H1 (cell line): ENCODE measurements around the gene PLBD1. TPM values are rescaled to one million over a fixed set of nuclear protein-coding genes. Genes with fewer than 3 reads are reported as not detected.

ENCODE experiments used
- CTCF ChIA-PET: fragments of 300-600 bp; sonication (Branson Sonifier 250); formaldehyde crosslinking; loops from one replicate; lab custom pipeline; 2021; ENCODE audit not compliant: partially characterized antibody; lab: Charles Lee
- POLR2A ChIA-PET: fragments of 300-600 bp; sonication (Branson Sonifier 250); formaldehyde crosslinking; loops from one replicate; lab custom pipeline; 2021; ENCODE audit warnings: inconsistent platforms; ENCODE audit not compliant: partially characterized antibody; lab: Charles Lee
- DNase-seq, 2 experiments: peaks; one replicate each; pipeline versions ENCODE4 v3.0.0 to v3.0.0-alpha.2; 2010 to 2022; ENCODE audit warnings: low spot score in 2 of 2, low read depth in 1 of 2, mixed read lengths in 1 of 2
- FAIRE-seq: peaks from 2 replicates; lab custom pipeline; 2011; peaks lifted over from hg19 to GRCh38; lab: Jason Lieb, UNC
- H2AFZ ChIP-seq: 2 replicates; pipeline ENCODE4 v1.8.1; 2012; ENCODE audit warnings: low read length, inconsistent platforms
- H2AK5ac ChIP-seq: 2 replicates; pipeline ENCODE4 v1.6.1; 2013; ENCODE audit warnings: low read depth, low read length
- H2BK120ac ChIP-seq: replicated peaks from 2 replicates; pipeline ENCODE3; 2013; ENCODE audit warnings: low read depth, low read length, inconsistent platforms
- H2BK12ac ChIP-seq: 2 replicates; pipeline ENCODE4 v1.6.1; 2013; ENCODE audit warnings: low read depth, low read length
- H2BK15ac ChIP-seq: 2 replicates; pipeline ENCODE4 v1.6.1; 2013; ENCODE audit warnings: low read length
- H2BK20ac ChIP-seq: 2 replicates; pipeline ENCODE4 v1.6.1; 2013; ENCODE audit warnings: low read length
- H2BK5ac ChIP-seq: 2 replicates; pipeline ENCODE4 v1.6.1; 2013; ENCODE audit warnings: low read depth, low read length
- H3K14ac ChIP-seq: 2 replicates; pipeline ENCODE4 v1.6.1; 2013; ENCODE audit warnings: inconsistent platforms; ENCODE audit not compliant: insufficient read length
- H3K18ac ChIP-seq: 2 replicates; pipeline ENCODE4 v1.6.1; 2013; ENCODE audit warnings: low read length; ENCODE audit errors: extremely low read depth
- H3K23ac ChIP-seq: 2 replicates; pipeline ENCODE4 v1.6.1; 2013; ENCODE audit warnings: inconsistent platforms; ENCODE audit not compliant: insufficient read length
- H3K23me2 ChIP-seq: 2 replicates; pipeline ENCODE4 v1.6.1; 2013; ENCODE audit warnings: low read depth, low read length
- H3K27ac ChIP-seq: 2 replicates; pipeline ENCODE4 v1.6.1; 2011; ENCODE audit warnings: low read depth, low read length, inconsistent platforms
- H3K27me3 ChIP-seq, 4 experiments: replicated peaks in 1 of 4; 1 replicate in 1 of 4; 2 replicates in 3 of 4; pipeline versions ENCODE4 v1.6.1 to v1.8.1; 2011 to 2013; ENCODE audit warnings: low read length in 3 of 4, mild to moderate bottlenecking in 3 of 4, inconsistent platforms in 2 of 4, mixed read lengths in 2 of 4, moderate library complexity in 1 of 4; ENCODE audit not compliant: control insufficient read depth in 3 of 4, insufficient read depth in 3 of 4; ENCODE audit errors: extremely low read depth in 1 of 4
- H3K36me3 ChIP-seq, 4 experiments: 2 replicates each; pipeline versions ENCODE4 v1.6.1 to v1.8.1; 2011 to 2013; ENCODE audit warnings: mild to moderate bottlenecking in 4 of 4, low read length in 3 of 4, moderate library complexity in 2 of 4, control low read depth in 1 of 4, inconsistent platforms in 1 of 4; ENCODE audit not compliant: insufficient read depth in 4 of 4, control insufficient read depth in 2 of 4
- H3K4ac ChIP-seq: replicated peaks from 2 replicates; pipeline ENCODE3; 2013; ENCODE audit warnings: low read length, low read depth, mixed read lengths, inconsistent platforms; ENCODE audit not compliant: insufficient read length
- H3K4me1 ChIP-seq, 4 experiments: replicated peaks in 1 of 4; 1 replicate in 1 of 4; 2 replicates in 3 of 4; pipeline versions ENCODE4 v1.6.1 to v1.8.1; 2011 to 2013; ENCODE audit warnings: low read length in 3 of 4, inconsistent platforms in 2 of 4, mixed read lengths in 1 of 4; ENCODE audit not compliant: insufficient read depth in 4 of 4, control insufficient read depth in 3 of 4
- H3K4me2 ChIP-seq, 2 experiments: 2 replicates each; pipeline versions ENCODE4 v1.6.1 to v1.8.1; 2011 to 2013; ENCODE audit warnings: low read depth in 2 of 2, low read length in 2 of 2, control low read depth in 1 of 2, inconsistent platforms in 1 of 2, mild to moderate bottlenecking in 1 of 2; ENCODE audit not compliant: insufficient read depth in 1 of 2
- H3K4me3 ChIP-seq, 4 experiments: fragments of 200-600, 300-600 bp in 1 of 4; sonication (generic), shearing (Covaris generic), sonication (Bioruptor Twin) in 1 of 4; 2 replicates each; pipeline versions ENCODE4 v1.5.1 to v1.8.1; 2011 to 2016; ENCODE audit warnings: low read length in 4 of 4, low read depth in 3 of 4, control low read depth in 2 of 4, inconsistent platforms in 2 of 4, mild to moderate bottlenecking in 2 of 4, mixed read lengths in 1 of 4, moderate library complexity in 1 of 4; ENCODE audit not compliant: insufficient read depth in 2 of 4; ENCODE audit errors: extremely low read depth in 1 of 4
- H3K56ac ChIP-seq: replicated peaks from 2 replicates; pipeline ENCODE3; 2013; ENCODE audit warnings: low read depth, mild to moderate bottlenecking, mixed read lengths, low read length, inconsistent platforms; ENCODE audit not compliant: insufficient read length
- H3K79me1 ChIP-seq: 2 replicates; pipeline ENCODE4 v1.6.1; 2013; ENCODE audit warnings: low read depth, low read length, control low read depth
- H3K79me2 ChIP-seq, 2 experiments: 2 replicates each; pipeline versions ENCODE4 v1.6.1 to v1.8.1; 2012 to 2013; ENCODE audit warnings: low read length in 2 of 2, mild to moderate bottlenecking in 2 of 2, inconsistent platforms in 1 of 2; ENCODE audit not compliant: insufficient read depth in 2 of 2, control insufficient read depth in 1 of 2
- H3K9ac ChIP-seq, 4 experiments: replicated peaks in 1 of 4; 1 replicate in 1 of 4; 2 replicates in 3 of 4; pipeline versions ENCODE4 v1.6.1 to v1.8.1; 2011 to 2013; ENCODE audit warnings: low read depth in 3 of 4, low read length in 3 of 4, control low read depth in 2 of 4, mild to moderate bottlenecking in 2 of 4, moderate library complexity in 2 of 4, inconsistent platforms in 1 of 4; ENCODE audit errors: extremely low read depth in 1 of 4
- H3K9me3 ChIP-seq, 2 experiments: 2 replicates each; pipeline versions ENCODE4 v1.6.1 to v1.8.1; 2012 to 2013; ENCODE audit warnings: mild to moderate bottlenecking in 2 of 2, moderate library complexity in 2 of 2, control low read depth in 1 of 2, inconsistent platforms in 1 of 2, low read depth in 1 of 2, low read length in 1 of 2, mixed read lengths in 1 of 2; ENCODE audit not compliant: insufficient read depth in 2 of 2
- H4K20me1 ChIP-seq, 2 experiments: replicated peaks in 1 of 2; 2 replicates each; pipeline versions ENCODE3 to v1.8.1; 2011 to 2013; ENCODE audit warnings: inconsistent platforms in 2 of 2, low read length in 2 of 2, mild to moderate bottlenecking in 1 of 2; ENCODE audit not compliant: insufficient read depth in 2 of 2, control insufficient read depth in 1 of 2
- H4K5ac ChIP-seq: 2 replicates; pipeline ENCODE4 v1.6.1; 2013; ENCODE audit warnings: low read length, low read depth, mixed read lengths, inconsistent platforms; ENCODE audit not compliant: insufficient read length
- H4K8ac ChIP-seq: 2 replicates; pipeline ENCODE4 v1.8.0; 2013; ENCODE audit warnings: mild to moderate bottlenecking, moderate library complexity, low read length, inconsistent platforms; ENCODE audit not compliant: insufficient read depth; ENCODE audit errors: extremely low read depth
- H4K91ac ChIP-seq: replicated peaks from 2 replicates; pipeline ENCODE3; 2013; ENCODE audit warnings: low read length, mixed read lengths, inconsistent platforms; ENCODE audit not compliant: insufficient read length
- BCL11A ChIP-seq, 2 experiments: IDR thresholded peaks; one replicate each; pipeline ENCODE4 v1.6.1; 2011; ENCODE audit warnings: low read depth in 2 of 2, low read length in 2 of 2, mild to moderate bottlenecking in 2 of 2
- BRCA1 ChIP-seq: IDR thresholded peaks from 2 replicates; pipeline ENCODE4 v1.6.1; 2012; ENCODE audit warnings: low read depth, low read length, improper control_type of control experiment
- CBX5 ChIP-seq: fragments of 300-800, 300-1000 bp; sonication (generic); IDR thresholded peaks from 2 replicates; pipeline ENCODE4 v1.7.1; 2016; ENCODE audit warnings: antibody characterized with exemption, low read length, low read depth
- CREB1 ChIP-seq: IDR thresholded peaks from 2 replicates; pipeline ENCODE4 v1.6.1; 2012; ENCODE audit warnings: inconsistent platforms
- RBBP5 ChIP-seq: IDR thresholded peaks from 2 replicates; pipeline ENCODE4 v1.7.1; 2012; ENCODE audit warnings: low read depth, mild to moderate bottlenecking, inconsistent platforms, low read length, moderate library complexity, borderline replicate concordance
- RFX5 ChIP-seq: IDR thresholded peaks from 2 replicates; pipeline ENCODE4 v1.6.1; 2011; ENCODE audit warnings: low read depth, low read length, improper control_type of control experiment, borderline replicate concordance
- SRF ChIP-seq: IDR thresholded peaks from 2 replicates; pipeline ENCODE4 v1.6.1; 2011; ENCODE audit warnings: mild to moderate bottlenecking, low read depth, low read length, moderate library complexity
- TCF12 ChIP-seq: IDR thresholded peaks from 2 replicates; pipeline ENCODE4 v1.6.1; 2011; ENCODE audit warnings: low read depth, mild to moderate bottlenecking, low read length
- WGBS, 2 experiments: shearing (Covaris generic) in 1 of 2; methylation state at CpG; one replicate each; pipeline versions ENCODE4 v1.1.6 to v1.1.7; 2013 to 2015; ENCODE audit warnings: low lambda C conversion rate in 2 of 2, mixed read lengths in 2 of 2, inconsistent platforms in 1 of 2, low coverage in 1 of 2, missing lambda C conversion rate in 1 of 2; ENCODE audit not compliant: insufficient replicate concordance in 2 of 2, insufficient coverage in 1 of 2, insufficient read length in 1 of 2; ENCODE audit errors: extremely low coverage in 1 of 2, missing lambda C conversion rate in 1 of 2; 5-methylcytosine and 5-hydroxymethylcytosine counted together
- polyA plus RNA-seq, 7 experiments: library from polyadenylated mRNA; depleted of rRNA in 3 of 7; stranded (reverse) in 5 of 7; unstranded in 2 of 7; fragments of >200 nt in 5 of 7; fragments of 200-250 nt in 2 of 7; gene quantifications; 1 replicate in 5 of 7; 2 replicates in 1 of 7; 4 replicates in 1 of 7; pipeline versions ENCODE4 v1.2.1 to v1.2.3, GENCODE V29; 2011 to 2013; ENCODE audit warnings: missing spikeins in 2 of 7, mixed read lengths in 2 of 7
- total RNA-seq: library from RNA; stranded (reverse); fragmentation: NEBNext Ultra II Directional; extraction: Animal tissue kit (Norgen Biotek cat#: 25700); gene quantifications from 2 replicates; pipeline ENCODE4 v1.2.1, GENCODE V29; 2021
- TF ChIP-seq, protein P1 (sequence below): IDR thresholded peaks from 2 replicates; pipeline ENCODE4 v1.6.1; 2012; ENCODE audit warnings: low read length, inconsistent platforms
- TF ChIP-seq, protein P2 (sequence below): IDR thresholded peaks from 2 replicates; pipeline ENCODE4 v1.6.1; 2011; ENCODE audit warnings: low read length, improper control_type of control experiment
- TF ChIP-seq, protein P3 (sequence below): IDR thresholded peaks from 2 replicates; pipeline ENCODE4 v1.6.1; 2011; ENCODE audit warnings: low read depth, mild to moderate bottlenecking, low read length; ENCODE audit not compliant: insufficient read depth

PLBD1 gene
- total and polyA plus RNA-seq, 2 of the 8 experiments (the other 6 are each of a cell fraction or from before 2014, with no cell fraction given), result 6.3 to 12.3 TPM

DNA sequence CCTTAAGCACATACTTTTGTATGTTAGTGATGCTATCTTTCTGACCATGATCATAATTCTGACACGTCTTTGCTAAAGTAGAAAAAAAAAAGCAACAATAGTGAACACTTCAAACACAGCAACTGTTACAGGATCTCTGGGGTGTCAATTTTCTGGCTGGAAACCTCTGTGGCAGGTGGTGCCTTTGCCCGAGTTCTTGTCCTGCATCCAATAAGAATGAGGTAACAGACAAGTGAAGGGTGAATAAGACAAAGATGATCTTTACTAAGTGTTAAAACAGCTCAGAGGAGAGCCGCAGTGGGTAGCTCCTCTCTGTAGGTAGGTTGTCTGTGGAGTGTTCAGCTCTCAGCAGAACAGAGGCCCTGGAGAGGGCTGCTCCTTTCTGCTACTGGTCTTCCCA is 20.9 kb upstream of the PLBD1 start:
- H2BK12ac ChIP-seq, result no peak overlapping the region
- H3K23ac ChIP-seq, result no peak overlapping the region
- H3K27me3 ChIP-seq, result no peaks in the 10 kb centered on the region
- ChIA-PET CTCF (interaction anchor here (1.9 kb wide), 1 partner anchor 16 kb away, joined by 7 read pairs; no protein-coding TSS in a partner anchor), POLR2A (interaction anchor here (0.7 kb wide), 1 partner anchor 74 kb away, joined by 3 read pairs; no protein-coding TSS in a partner anchor)
- no peaks in the 10 kb centered on the region for H3K79me1 ChIP-seq
- 93% methylated on average over 3 of the region's 3 CpGs; no CpG with 5 or more reads in 1 of the 2 experiments for WGBS, 2 experiments
- no peak overlapping the region; the same call in 1 of the 2 replicates for H2AFZ ChIP-seq
- no peaks in the 10 kb centered on the region for H3K9me3 ChIP-seq
- no peak overlapping the region for H3K4ac ChIP-seq
- DNase-seq (no peak), FAIRE-seq (no peak)
- no peaks in the 10 kb centered on the region for H3K79me2 ChIP-seq
- no peak overlapping the region for H3K4me2 ChIP-seq
- no peak overlapping the region for H3K18ac ChIP-seq
- no peak overlapping the region for H2BK20ac ChIP-seq
- no peak overlapping the region for H2BK15ac ChIP-seq
- no peaks in the 10 kb centered on the region; a peak in 1 of 7 replicates for H3K4me1 ChIP-seq
- H3K36me3 ChIP-seq, result no peaks in the 10 kb centered on the region
- no peaks in the 10 kb centered on the region for H3K23me2 ChIP-seq
- H4K20me1 ChIP-seq, result no peaks in the 10 kb centered on the region
- H2AK5ac ChIP-seq, result no peak overlapping the region
- no peak overlapping the region for H3K56ac ChIP-seq
- no peak overlapping the region for H3K27ac ChIP-seq
- H4K8ac ChIP-seq, result no peak overlapping the region
- H3K14ac ChIP-seq, result no peak overlapping the region
- H4K5ac ChIP-seq, result no peak overlapping the region
- H2BK5ac ChIP-seq, result no peak overlapping the region
- no peak overlapping the region for H4K91ac ChIP-seq
- no peak overlapping the region for H3K9ac ChIP-seq
- no peak overlapping the region for H2BK120ac ChIP-seq
- no peak overlapping the region for H3K4me3 ChIP-seq
- no peak for TF ChIP-seq SRF
- no peak for TF ChIP-seq CBX5
- TF ChIP-seq, protein P1, sequence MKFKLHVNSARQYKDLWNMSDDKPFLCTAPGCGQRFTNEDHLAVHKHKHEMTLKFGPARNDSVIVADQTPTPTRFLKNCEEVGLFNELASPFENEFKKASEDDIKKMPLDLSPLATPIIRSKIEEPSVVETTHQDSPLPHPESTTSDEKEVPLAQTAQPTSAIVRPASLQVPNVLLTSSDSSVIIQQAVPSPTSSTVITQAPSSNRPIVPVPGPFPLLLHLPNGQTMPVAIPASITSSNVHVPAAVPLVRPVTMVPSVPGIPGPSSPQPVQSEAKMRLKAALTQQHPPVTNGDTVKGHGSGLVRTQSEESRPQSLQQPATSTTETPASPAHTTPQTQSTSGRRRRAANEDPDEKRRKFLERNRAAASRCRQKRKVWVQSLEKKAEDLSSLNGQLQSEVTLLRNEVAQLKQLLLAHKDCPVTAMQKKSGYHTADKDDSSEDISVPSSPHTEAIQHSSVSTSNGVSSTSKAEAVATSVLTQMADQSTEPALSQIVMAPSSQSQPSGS, result no peak
- no peak for TF ChIP-seq RFX5
- TF ChIP-seq, protein P2, sequence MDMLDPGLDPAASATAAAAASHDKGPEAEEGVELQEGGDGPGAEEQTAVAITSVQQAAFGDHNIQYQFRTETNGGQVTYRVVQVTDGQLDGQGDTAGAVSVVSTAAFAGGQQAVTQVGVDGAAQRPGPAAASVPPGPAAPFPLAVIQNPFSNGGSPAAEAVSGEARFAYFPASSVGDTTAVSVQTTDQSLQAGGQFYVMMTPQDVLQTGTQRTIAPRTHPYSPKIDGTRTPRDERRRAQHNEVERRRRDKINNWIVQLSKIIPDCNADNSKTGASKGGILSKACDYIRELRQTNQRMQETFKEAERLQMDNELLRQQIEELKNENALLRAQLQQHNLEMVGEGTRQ, result no peak
- no peak for TF ChIP-seq BRCA1
- no peak for TF ChIP-seq CREB1
- no peak for TF ChIP-seq BCL11A (IDR thresholded peaks at IDR 0.05; ENCODE audit: low read depth in 2 of 2, low read length in 2 of 2)
- TF ChIP-seq, protein P3, sequence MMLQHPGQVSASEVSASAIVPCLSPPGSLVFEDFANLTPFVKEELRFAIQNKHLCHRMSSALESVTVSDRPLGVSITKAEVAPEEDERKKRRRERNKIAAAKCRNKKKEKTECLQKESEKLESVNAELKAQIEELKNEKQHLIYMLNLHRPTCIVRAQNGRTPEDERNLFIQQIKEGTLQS, result no peak
- TF ChIP-seq TCF12, result no peak
- TF ChIP-seq RBBP5, result no peak
